HCT116 (cell line): ENCODE measurements around the gene ACAP2. TPM values are rescaled to one million over a fixed set of nuclear protein-coding genes. Genes with fewer than 3 reads are reported as not detected.

Experiments used
- ATAC-seq: fragments of 200-7000 bp; cut with Tn5 transposase; 2 replicates; pipeline ENCODE4 v1.9.1; 2020; ENCODE audit warnings: mild to moderate bottlenecking, moderate library complexity
- BruUV-seq: library from RNA; stranded (reverse); fragments of 400-500 nt; replicated peaks from 2 replicates; lab custom pipeline; 2021; lab: Mats Ljungman, UMichigan
- CTCF ChIA-PET: fragments of 300-600 bp; sonication (Branson Sonifier 250); formaldehyde crosslinking; loops from one replicate; lab custom pipeline; 2021; ENCODE audit warnings: antibody characterized with exemption; lab: Charles Lee
- POLR2A ChIA-PET: fragments of 300-600, 350-600 bp; sonication (Branson Sonifier 250); formaldehyde crosslinking; loops from one replicate; lab custom pipeline; 2021; ENCODE audit warnings: antibody characterized with exemption; lab: Charles Lee
- RAD21 ChIA-PET, 2 experiments: fragments of 300-600 bp; sonication (Branson Sonifier 250); formaldehyde crosslinking; loops; one replicate each; lab custom pipeline; 2023; ENCODE audit warnings: low total read pairs in 2 of 2; ENCODE audit not compliant: uncharacterized antibody in 2 of 2, unreplicated experiment in 2 of 2, low non-redundant PET in 1 of 2; lab: Charles Lee
- DNase-seq: peaks from one replicate; pipeline ENCODE4 v3.0.0-alpha.2; 2010; ENCODE audit warnings: low read depth, low spot score
- H2AFZ ChIP-seq: fragments of 200-600 bp; shearing (Covaris generic), sonication (generic); 2 replicates; pipeline ENCODE4 v1.6.1; 2017; ENCODE audit warnings: low read depth, mixed run types, mixed read lengths, antibody characterized with exemption, low read length; ENCODE audit not compliant: poor library complexity, severe bottlenecking
- H3K27ac ChIP-seq: 2 replicates; pipeline ENCODE4 v1.5.1; 2012; ENCODE audit warnings: low read depth, low read length
- H3K27me3 ChIP-seq: fragments of 200-600 bp; sonication (generic); 2 replicates; pipeline ENCODE4 v1.6.1; 2016; ENCODE audit warnings: mixed run types, low read length, mixed read lengths; ENCODE audit not compliant: insufficient read depth
- H3K36me3 ChIP-seq, 2 experiments: fragments of 200-500 bp in 1 of 2; fragments of 200-600 bp in 1 of 2; sonication (Bioruptor generic) in 1 of 2; sonication (generic) in 1 of 2; 2 replicates each; pipeline versions ENCODE4 v1.5.1 to v1.6.1; 2014 to 2016; ENCODE audit warnings: low read length in 2 of 2, inconsistent platforms in 1 of 2, mixed read lengths in 1 of 2, mixed run types in 1 of 2; ENCODE audit not compliant: insufficient read depth in 2 of 2, control insufficient read depth in 1 of 2
- H3K4me1 ChIP-seq, 2 experiments: fragments of 200-600 bp in 1 of 2; sonication (generic) in 1 of 2; 2 replicates each; pipeline versions ENCODE4 v1.5.1 to v1.6.1; 2012 to 2017; ENCODE audit warnings: low read length in 2 of 2, inconsistent platforms in 1 of 2, mild to moderate bottlenecking in 1 of 2, mixed read lengths in 1 of 2, mixed run types in 1 of 2, moderate library complexity in 1 of 2; ENCODE audit not compliant: insufficient read depth in 2 of 2, control insufficient read depth in 1 of 2
- H3K4me2 ChIP-seq: fragments of 200-600 bp; sonication (generic); 2 replicates; pipeline ENCODE4 v1.6.1; 2017; ENCODE audit warnings: mixed run types, low read length, mixed read lengths
- H3K4me3 ChIP-seq, 2 experiments: fragments of 200-600 bp in 1 of 2; sonication (generic) in 1 of 2; replicated peaks in 1 of 2; 2 replicates each; pipeline ENCODE4 v1.5.1; 2011 to 2016; ENCODE audit warnings: low read length in 2 of 2, control low read depth in 1 of 2, low read depth in 1 of 2, mild to moderate bottlenecking in 1 of 2, mixed read lengths in 1 of 2, mixed run types in 1 of 2
- H3K79me2 ChIP-seq: fragments of 200-600 bp; sonication (generic); 2 replicates; pipeline ENCODE4 v1.6.1; 2017; ENCODE audit warnings: mild to moderate bottlenecking, mixed run types, low read length, moderate library complexity, mixed read lengths; ENCODE audit not compliant: insufficient read depth
- H3K9ac ChIP-seq: fragments of 200-600 bp; sonication (generic); 2 replicates; pipeline ENCODE4 v1.6.1; 2016; ENCODE audit warnings: low read length, mixed read lengths
- H3K9me2 ChIP-seq: fragments of 200-600 bp; sonication (generic), shearing (Covaris generic); 2 replicates; pipeline ENCODE4 v1.6.1; 2017; ENCODE audit warnings: mixed run types, mild to moderate bottlenecking, moderate library complexity; ENCODE audit not compliant: insufficient read depth
- H3K9me3 ChIP-seq, 2 experiments: fragments of 200-500 bp in 1 of 2; fragments of 200-600 bp in 1 of 2; sonication (Bioruptor generic) in 1 of 2; sonication (generic) in 1 of 2; 2 replicates each; pipeline ENCODE4 v1.6.1; 2014 to 2017; ENCODE audit warnings: low read length in 2 of 2, mixed read lengths in 2 of 2, inconsistent platforms in 1 of 2, low read depth in 1 of 2, mild to moderate bottlenecking in 1 of 2, mixed run types in 1 of 2, moderate library complexity in 1 of 2; ENCODE audit not compliant: control insufficient read depth in 1 of 2, insufficient read depth in 1 of 2
- H4K20me1 ChIP-seq: fragments of 200-600 bp; sonication (generic), shearing (Covaris generic); 2 replicates; pipeline ENCODE4 v1.6.1; 2017; ENCODE audit warnings: mixed run types, mild to moderate bottlenecking, moderate library complexity; ENCODE audit not compliant: insufficient read depth
- CBX3 ChIP-seq: IDR thresholded peaks from 2 replicates; pipeline ENCODE4 v1.6.1; 2012; ENCODE audit warnings: low read depth
- CEBPB ChIP-seq: IDR thresholded peaks from 2 replicates; pipeline ENCODE4 v1.6.1; 2012; ENCODE audit warnings: low read depth
- EZH2phosphoT487 ChIP-seq: fragments of 200-600 bp; IDR thresholded peaks from 2 replicates; pipeline ENCODE4 v1.6.1; 2018; ENCODE audit warnings: antibody characterized with exemption, borderline replicate concordance
- JUND ChIP-seq: IDR thresholded peaks from 2 replicates; pipeline ENCODE4 v1.6.1; 2012
- SIN3A ChIP-seq: IDR thresholded peaks from 2 replicates; pipeline ENCODE4 v1.6.1; 2012; ENCODE audit warnings: low read depth
- TCF7L2 ChIP-seq: IDR thresholded peaks from 2 replicates; pipeline ENCODE4 v1.7.0; 2011; ENCODE audit warnings: borderline replicate concordance, inconsistent platforms; ENCODE audit not compliant: insufficient read depth, insufficient read length; ENCODE audit errors: extremely low read depth
- YY1 ChIP-seq: IDR thresholded peaks from 2 replicates; pipeline ENCODE4 v1.6.1; 2011; ENCODE audit warnings: low read length, low read depth, moderate library complexity, mild to moderate bottlenecking; ENCODE audit not compliant: insufficient replicate concordance; ENCODE audit errors: extremely low read depth
- ZBTB33 ChIP-seq: IDR thresholded peaks from 2 replicates; pipeline ENCODE4 v1.6.1; 2011; ENCODE audit warnings: mild to moderate bottlenecking, low read length, moderate library complexity; ENCODE audit not compliant: insufficient replicate concordance; ENCODE audit errors: extremely low read depth
- ZNF274 ChIP-seq: fragments of 200-500 bp; sonication (Bioruptor generic); IDR thresholded peaks from 2 replicates; pipeline ENCODE4 v1.6.1; 2014; ENCODE audit warnings: mild to moderate bottlenecking, low read depth, low read length, inconsistent platforms
- intact Hi-C: fragments of 100-400 bp; cut with micrococcal nuclease; formaldehyde crosslinking; loops from 2 replicates; pipeline ENCODE4 v1.10.0; 2022
- total RNA-seq: library from RNA; stranded (reverse); gene quantifications from one replicate; pipeline ENCODE4 v1.2.1, GENCODE V29; 2021; ENCODE audit not compliant: unreplicated experiment
- TF ChIP-seq, protein P1 (sequence below): IDR thresholded peaks from 2 replicates; pipeline ENCODE4 v1.6.1; 2012; ENCODE audit warnings: low read depth
- TF ChIP-seq, protein P2 (sequence below): IDR thresholded peaks from 2 replicates; pipeline ENCODE4 v1.6.1; 2012
- TF ChIP-seq, protein P3 (sequence below): IDR thresholded peaks from 2 replicates; pipeline ENCODE4 v1.6.1; 2012

Gene ACAP2
- total RNA-seq, 1 experiment from 2014 or later: 43.0 TPM

DNA sequence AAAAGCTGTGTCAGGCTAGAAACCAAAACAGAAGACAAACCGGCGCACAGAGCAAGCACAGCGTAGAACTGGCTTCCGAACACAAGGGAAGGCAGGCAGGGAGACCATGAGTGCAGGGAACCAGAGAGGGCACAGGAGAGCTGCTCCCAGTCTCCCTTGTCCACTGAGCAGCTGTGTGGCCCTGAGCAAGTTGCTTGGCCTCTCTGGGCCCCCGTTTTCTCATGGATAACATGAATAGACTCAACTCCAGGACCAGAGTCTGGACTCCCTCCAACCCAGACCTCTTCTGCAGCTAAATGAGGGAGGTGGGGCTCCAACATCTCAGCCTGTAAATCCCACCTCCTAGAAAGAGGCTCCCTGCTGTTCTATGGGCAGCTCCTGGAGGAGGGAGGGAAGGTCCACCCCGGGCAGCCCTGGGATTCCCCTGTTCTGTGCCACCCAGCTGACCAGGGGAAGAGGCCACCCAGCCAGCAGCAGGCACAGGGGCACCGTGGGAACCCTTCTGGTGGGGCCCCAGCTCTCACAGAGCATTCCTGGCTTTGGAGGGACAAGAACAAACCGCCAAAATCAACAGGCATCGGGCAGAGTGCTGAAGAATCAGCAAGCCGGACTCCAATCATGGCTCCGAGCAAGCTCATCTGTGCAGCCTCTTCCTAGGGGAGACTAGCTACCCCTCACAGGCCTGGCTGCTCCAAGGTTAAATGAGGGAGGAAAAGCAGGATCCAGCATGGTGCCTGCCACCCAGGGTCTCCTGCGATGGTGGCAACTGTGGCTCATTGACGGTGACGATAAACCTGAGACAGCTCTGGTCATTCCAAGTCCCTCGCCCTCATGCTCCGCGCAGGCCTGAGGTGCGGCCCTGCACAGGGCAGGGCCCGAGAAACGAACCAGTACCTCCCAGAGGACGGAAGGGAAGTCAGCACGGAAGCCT, 187.0 kb downstream of the ACAP2 start:
- no peaks in the 10 kb centered on the region for H3K36me3 ChIP-seq
- CTCF ChIA-PET: interaction anchor here (1.0 to 2.0 kb wide), 2 partner anchors 15 to 573 kb away, joined by 3 to 8 read pairs; partner anchors contain the start of gene XXYLT1
- H3K27me3 ChIP-seq: no peaks in the 10 kb centered on the region

More for the DNA sequence above, 187.0 kb downstream of the ACAP2 start:
- peaks cover 10% of the 10 kb centered on the region; the same call in 1 of the 2 replicates for H3K79me2 ChIP-seq
- POLR2A ChIA-PET: interaction anchor here (0.6 kb wide), 1 partner anchor 12 kb away, joined by 3 read pairs; no protein-coding TSS in a partner anchor
- H3K4me3 ChIP-seq: no peak overlapping the region
- no peaks in the 10 kb centered on the region for H3K9me2 ChIP-seq
- H3K27ac ChIP-seq: no peak overlapping the region
- intact Hi-C loops: no loop called here
- no peak overlapping the region for H2AFZ ChIP-seq
- peaks cover 19 to 25% of the 10 kb centered on the region in 2 experiments for H3K4me1 ChIP-seq
- TF ChIP-seq, protein P1, sequence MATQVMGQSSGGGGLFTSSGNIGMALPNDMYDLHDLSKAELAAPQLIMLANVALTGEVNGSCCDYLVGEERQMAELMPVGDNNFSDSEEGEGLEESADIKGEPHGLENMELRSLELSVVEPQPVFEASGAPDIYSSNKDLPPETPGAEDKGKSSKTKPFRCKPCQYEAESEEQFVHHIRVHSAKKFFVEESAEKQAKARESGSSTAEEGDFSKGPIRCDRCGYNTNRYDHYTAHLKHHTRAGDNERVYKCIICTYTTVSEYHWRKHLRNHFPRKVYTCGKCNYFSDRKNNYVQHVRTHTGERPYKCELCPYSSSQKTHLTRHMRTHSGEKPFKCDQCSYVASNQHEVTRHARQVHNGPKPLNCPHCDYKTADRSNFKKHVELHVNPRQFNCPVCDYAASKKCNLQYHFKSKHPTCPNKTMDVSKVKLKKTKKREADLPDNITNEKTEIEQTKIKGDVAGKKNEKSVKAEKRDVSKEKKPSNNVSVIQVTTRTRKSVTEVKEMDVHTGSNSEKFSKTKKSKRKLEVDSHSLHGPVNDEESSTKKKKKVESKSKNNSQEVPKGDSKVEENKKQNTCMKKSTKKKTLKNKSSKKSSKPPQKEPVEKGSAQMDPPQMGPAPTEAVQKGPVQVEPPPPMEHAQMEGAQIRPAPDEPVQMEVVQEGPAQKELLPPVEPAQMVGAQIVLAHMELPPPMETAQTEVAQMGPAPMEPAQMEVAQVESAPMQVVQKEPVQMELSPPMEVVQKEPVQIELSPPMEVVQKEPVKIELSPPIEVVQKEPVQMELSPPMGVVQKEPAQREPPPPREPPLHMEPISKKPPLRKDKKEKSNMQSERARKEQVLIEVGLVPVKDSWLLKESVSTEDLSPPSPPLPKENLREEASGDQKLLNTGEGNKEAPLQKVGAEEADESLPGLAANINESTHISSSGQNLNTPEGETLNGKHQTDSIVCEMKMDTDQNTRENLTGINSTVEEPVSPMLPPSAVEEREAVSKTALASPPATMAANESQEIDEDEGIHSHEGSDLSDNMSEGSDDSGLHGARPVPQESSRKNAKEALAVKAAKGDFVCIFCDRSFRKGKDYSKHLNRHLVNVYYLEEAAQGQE: no peak
- no peak for TF ChIP-seq JUND
- TF ChIP-seq, protein P2, sequence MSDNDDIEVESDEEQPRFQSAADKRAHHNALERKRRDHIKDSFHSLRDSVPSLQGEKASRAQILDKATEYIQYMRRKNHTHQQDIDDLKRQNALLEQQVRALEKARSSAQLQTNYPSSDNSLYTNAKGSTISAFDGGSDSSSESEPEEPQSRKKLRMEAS: no peak
- TF ChIP-seq, protein P3, sequence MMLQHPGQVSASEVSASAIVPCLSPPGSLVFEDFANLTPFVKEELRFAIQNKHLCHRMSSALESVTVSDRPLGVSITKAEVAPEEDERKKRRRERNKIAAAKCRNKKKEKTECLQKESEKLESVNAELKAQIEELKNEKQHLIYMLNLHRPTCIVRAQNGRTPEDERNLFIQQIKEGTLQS: no peak
- TF ChIP-seq CEBPB: no peak
- TF ChIP-seq ZBTB33: no peak
- no peak for TF ChIP-seq CBX3
- no peak for TF ChIP-seq YY1
- no peak for TF ChIP-seq EZH2phosphoT487
- no peak for TF ChIP-seq ZNF274
- TF ChIP-seq SIN3A: no peak
- TF ChIP-seq TCF7L2: no peak
- BruUV-seq: no TSS peak
- no peaks in the 10 kb centered on the region for H4K20me1 ChIP-seq
- no peak overlapping the region for H3K9ac ChIP-seq
- H3K9me3 ChIP-seq: no peaks in the 10 kb centered on the region
- no peak for ATAC-seq
- RAD21 ChIA-PET: no interaction called here
- H3K4me2 ChIP-seq: no peak overlapping the region
- no peak for DNase-seq
